ENCODE results near the gene MIOX.

DNA sequence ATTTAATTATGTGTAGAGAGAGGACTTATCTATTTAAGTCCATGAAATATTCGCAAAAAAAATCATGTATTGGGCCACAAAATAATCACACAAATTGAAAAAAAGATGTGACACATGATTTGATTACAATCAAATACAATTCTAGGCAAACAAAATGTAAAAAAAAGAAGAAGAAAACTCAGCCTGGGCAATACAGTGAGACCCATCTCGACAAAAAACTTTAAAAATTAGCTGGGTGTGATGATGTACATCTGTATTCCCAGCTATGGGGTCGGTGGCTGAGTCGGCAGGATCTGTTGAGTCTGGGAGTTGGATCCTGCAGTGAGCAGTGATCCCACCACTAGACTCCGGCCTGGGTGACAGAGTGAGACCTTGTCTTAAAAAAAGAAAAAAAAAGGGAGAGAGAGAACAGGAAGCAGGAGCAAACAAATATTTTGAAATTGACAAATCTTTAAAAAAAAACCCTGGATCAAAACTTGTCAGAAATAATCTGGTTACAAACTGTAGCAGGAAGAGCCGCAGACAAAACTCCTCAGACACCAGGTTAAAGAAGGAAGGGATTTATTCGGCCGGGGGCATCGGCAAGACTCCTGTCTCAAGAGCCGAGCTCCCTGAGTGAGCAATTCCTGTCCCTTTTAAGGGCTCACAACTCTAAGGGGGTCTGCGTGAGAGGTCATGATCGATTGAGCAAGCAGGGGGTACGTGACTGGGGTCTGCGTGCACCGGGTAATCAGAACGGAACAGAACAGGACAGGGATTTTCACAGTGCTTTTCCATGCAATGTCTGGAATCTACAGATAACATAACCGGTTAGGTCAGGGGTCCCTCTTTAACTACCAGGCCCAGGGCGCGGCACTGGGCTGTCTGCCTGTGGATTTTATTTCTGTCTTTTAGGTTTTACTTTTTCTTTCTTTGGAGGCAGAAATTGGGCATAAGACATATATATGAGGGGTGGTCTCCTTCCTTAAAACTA, 46.5 kb downstream of the MIOX start:
- TF ChIP-seq, protein P1, sequence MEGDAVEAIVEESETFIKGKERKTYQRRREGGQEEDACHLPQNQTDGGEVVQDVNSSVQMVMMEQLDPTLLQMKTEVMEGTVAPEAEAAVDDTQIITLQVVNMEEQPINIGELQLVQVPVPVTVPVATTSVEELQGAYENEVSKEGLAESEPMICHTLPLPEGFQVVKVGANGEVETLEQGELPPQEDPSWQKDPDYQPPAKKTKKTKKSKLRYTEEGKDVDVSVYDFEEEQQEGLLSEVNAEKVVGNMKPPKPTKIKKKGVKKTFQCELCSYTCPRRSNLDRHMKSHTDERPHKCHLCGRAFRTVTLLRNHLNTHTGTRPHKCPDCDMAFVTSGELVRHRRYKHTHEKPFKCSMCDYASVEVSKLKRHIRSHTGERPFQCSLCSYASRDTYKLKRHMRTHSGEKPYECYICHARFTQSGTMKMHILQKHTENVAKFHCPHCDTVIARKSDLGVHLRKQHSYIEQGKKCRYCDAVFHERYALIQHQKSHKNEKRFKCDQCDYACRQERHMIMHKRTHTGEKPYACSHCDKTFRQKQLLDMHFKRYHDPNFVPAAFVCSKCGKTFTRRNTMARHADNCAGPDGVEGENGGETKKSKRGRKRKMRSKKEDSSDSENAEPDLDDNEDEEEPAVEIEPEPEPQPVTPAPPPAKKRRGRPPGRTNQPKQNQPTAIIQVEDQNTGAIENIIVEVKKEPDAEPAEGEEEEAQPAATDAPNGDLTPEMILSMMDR (tag by site-specific recombination; IDR thresholded peaks at IDR 0.05), result no peak
- TF ChIP-seq ZNF529 (tag by site-specific recombination; IDR thresholded peaks at IDR 0.05; ENCODE audit: insufficient replicate concordance) (no peak), ZNF132 (tag by site-specific recombination; IDR thresholded peaks at IDR 0.05; ENCODE audit: borderline replicate concordance) (no peak), PRDM2 (tag by site-specific recombination; IDR thresholded peaks at IDR 0.05; ENCODE audit: borderline replicate concordance) (no peak), ZNF626 (tag by site-specific recombination; IDR thresholded peaks at IDR 0.05) (no peak), PBX3 (CRISPR knock-in tag; IDR thresholded peaks at IDR 0.05) (no peak)

All from HEK293 (cell line).